A549 (cell line): Measurements from ENCODE around the gene CLEC1B. TPM values are rescaled to one million over a fixed set of nuclear protein-coding genes. Genes with fewer than 3 reads are reported as not detected.

Experiments used
- ATAC-seq, 2 experiments: fragments of 200-7000 bp in 1 of 2; fragments of >200 bp in 1 of 2; cut with Nextera tagmentation in 1 of 2; cut with Tn5 transposase in 1 of 2; 3 replicates each; pipeline versions ENCODE4 v1.8.0 to v1.9.1; 2018 to 2020; ENCODE audit warnings: mild to moderate bottlenecking in 1 of 2, moderate library complexity in 1 of 2
- CTCF ChIA-PET: fragments of 300-600 bp; sonication (Branson Sonifier 250); formaldehyde crosslinking; extraction: SDS; loops from one replicate; lab custom pipeline; 2021; ENCODE audit warnings: antibody characterized with exemption, inconsistent platforms; lab: Yijun Ruan, JAX
- POLR2A ChIA-PET: fragments of 350-600 bp; formaldehyde crosslinking; extraction: SDS; loops from one replicate; lab custom pipeline; 2021; ENCODE audit warnings: antibody characterized with exemption, inconsistent platforms; lab: Yijun Ruan, JAX
- DNase-seq, 2 experiments: peaks; one replicate each; pipeline versions ENCODE4 v3.0.0 to v3.0.0-alpha.2; 2011 to 2016; ENCODE audit warnings: low read depth in 1 of 2, low spot score in 1 of 2
- FAIRE-seq: peaks from 2 replicates; lab custom pipeline; 2011; peaks lifted over from hg19 to GRCh38; lab: Jason Lieb, UNC
- H3K27ac ChIP-seq, 2 experiments: fragments of >200 bp; sonication (Bioruptor Twin); formaldehyde crosslinking; 3 replicates each; pipeline ENCODE4 v1.5.1; 2016 to 2017
- H3K4me1 ChIP-seq: fragments of >200 bp; sonication (Bioruptor Twin); formaldehyde crosslinking; 3 replicates; pipeline ENCODE4 v1.6.1; 2016
- H3K4me2 ChIP-seq: fragments of >200 bp; sonication (Bioruptor Twin); formaldehyde crosslinking; 3 replicates; pipeline ENCODE4 v1.6.1; 2016
- H3K4me3 ChIP-seq: fragments of >200 bp; sonication (Bioruptor Twin); formaldehyde crosslinking; 3 replicates; pipeline ENCODE4 v1.5.1; 2016
- H3K9me3 ChIP-seq: fragments of >200 bp; sonication (Bioruptor Twin); formaldehyde crosslinking; 3 replicates; pipeline ENCODE4 v1.6.1; 2016
- ATOH8 ChIP-seq: fragments of 250-450 bp; sonication (Bioruptor Pico); IDR thresholded peaks from 2 replicates; pipeline ENCODE4 v1.5.0; 2020; ENCODE audit warnings: low read depth, mild to moderate bottlenecking, moderate library complexity
- BHLHE40 ChIP-seq: IDR thresholded peaks from 2 replicates; pipeline ENCODE4 v1.6.1; 2012; ENCODE audit warnings: low read depth, low read length, inconsistent platforms
- CEBPB ChIP-seq, 2 experiments: fragments of >200 bp in 1 of 2; sonication (Bioruptor Twin) in 1 of 2; formaldehyde crosslinking in 1 of 2; IDR thresholded peaks; 2 replicates each; pipeline ENCODE4 v1.6.1; 2012 to 2016
- CHD4 ChIP-seq: fragments of 200-600 bp; sonication (generic); IDR thresholded peaks from 2 replicates; pipeline ENCODE4 v1.6.1; 2016; ENCODE audit warnings: antibody characterized with exemption, mild to moderate bottlenecking, borderline replicate concordance
- EHF ChIP-seq: fragments of 250-450 bp; sonication (Bioruptor Pico); IDR thresholded peaks from 2 replicates; pipeline ENCODE4 v1.5.0; 2020; ENCODE audit warnings: mild to moderate bottlenecking
- FOSB ChIP-seq: fragments of 250-450 bp; sonication (Bioruptor Pico); IDR thresholded peaks from 2 replicates; pipeline ENCODE4 v1.5.0; 2020; ENCODE audit warnings: mild to moderate bottlenecking, moderate library complexity
- FOSL2 ChIP-seq, 2 experiments: fragments of 450-650 bp in 1 of 2; fragments of >200 bp in 1 of 2; sonication (Bioruptor Twin) in 1 of 2; formaldehyde crosslinking; IDR thresholded peaks; 2 replicates each; pipeline versions ENCODE4 v1.5.0 to v1.6.1; 2016 to 2020; ENCODE audit warnings: mild to moderate bottlenecking in 1 of 2, moderate library complexity in 1 of 2
- HOXA7 ChIP-seq: fragments of 250-450 bp; sonication (Bioruptor Pico); IDR thresholded peaks from 2 replicates; pipeline ENCODE4 v1.5.0; 2020; ENCODE audit warnings: mild to moderate bottlenecking, moderate library complexity
- HOXB5 ChIP-seq: fragments of 250-450 bp; sonication (Bioruptor Pico); IDR thresholded peaks from 2 replicates; pipeline ENCODE4 v1.5.0; 2020; ENCODE audit warnings: mild to moderate bottlenecking, moderate library complexity
- KDM1A ChIP-seq: fragments of 200-600 bp; sonication (generic); IDR thresholded peaks from 2 replicates; pipeline ENCODE4 v1.6.1; 2016; ENCODE audit warnings: low read depth, mild to moderate bottlenecking
- MAFK ChIP-seq: fragments of 450-650 bp; IDR thresholded peaks from 2 replicates; pipeline ENCODE4 v1.6.1; 2014; ENCODE audit not compliant: partially characterized antibody
- NFE2L2 ChIP-seq: fragments of 150-350 bp; conservative IDR thresholded peaks from 2 replicates; pipeline ENCODE4 v1.6.1; 2014; ENCODE audit warnings: low read length
- NPAS2 ChIP-seq: fragments of 250-450 bp; sonication (Bioruptor Pico); IDR thresholded peaks from 2 replicates; pipeline ENCODE4 v1.8.0; 2022; ENCODE audit warnings: mild to moderate bottlenecking, moderate library complexity, borderline replicate concordance
- NR3C1 ChIP-seq: fragments of >200 bp; sonication (Bioruptor Twin); formaldehyde crosslinking; IDR thresholded peaks from 3 replicates; pipeline ENCODE4 v1.6.1; 2017
- PHF8 ChIP-seq: fragments of 200-600 bp; sonication (generic); IDR thresholded peaks from 2 replicates; pipeline ENCODE4 v1.6.1; 2016; ENCODE audit warnings: low read depth, mild to moderate bottlenecking, antibody characterized with exemption, moderate library complexity, borderline replicate concordance
- POLR2A ChIP-seq: IDR thresholded peaks from 2 replicates; pipeline ENCODE4 v1.6.1; 2012; ENCODE audit warnings: mild to moderate bottlenecking, low read length
- POLR2AphosphoS2 ChIP-seq: conservative IDR thresholded peaks from 2 replicates; pipeline ENCODE4 v1.6.1; 2012; ENCODE audit warnings: low read length, improper control_type of control experiment, inconsistent platforms
- RCOR1 ChIP-seq: fragments of 150-350 bp; IDR thresholded peaks from 2 replicates; pipeline ENCODE4 v1.6.1; 2014; ENCODE audit warnings: antibody characterized with exemption, low read length, low read depth
- RFX5 ChIP-seq: fragments of 450-650 bp; IDR thresholded peaks from 2 replicates; pipeline ENCODE4 v1.7.1; 2014; ENCODE audit warnings: antibody characterized with exemption, mild to moderate bottlenecking, moderate library complexity
- RNF2 ChIP-seq: fragments of 200-600 bp; sonication (generic); IDR thresholded peaks from 2 replicates; pipeline ENCODE4 v1.6.1; 2016; ENCODE audit warnings: low read depth, mild to moderate bottlenecking, antibody characterized with exemption, moderate library complexity, borderline replicate concordance
- SMC3 ChIP-seq: fragments of >200 bp; sonication (Bioruptor Twin); formaldehyde crosslinking; IDR thresholded peaks from 3 replicates; pipeline ENCODE4 v1.6.1; 2018; ENCODE audit warnings: inconsistent platforms
- TFCP2L1 ChIP-seq: fragments of 250-450 bp; sonication (Bioruptor Pico); IDR thresholded peaks from 2 replicates; pipeline ENCODE4 v1.5.0; 2021; ENCODE audit warnings: mild to moderate bottlenecking
- TP53 ChIP-seq: fragments of 250-450 bp; sonication (Bioruptor Pico); IDR thresholded peaks from 2 replicates; pipeline ENCODE4 v1.5.0; 2021; ENCODE audit warnings: mild to moderate bottlenecking, moderate library complexity
- ZC3H11A ChIP-seq: fragments of 450-650 bp; IDR thresholded peaks from 2 replicates; pipeline ENCODE4 v1.6.1; 2014; ENCODE audit warnings: antibody characterized with exemption, mild to moderate bottlenecking
- ZNF302 ChIP-seq: fragments of 250-450 bp; sonication (Bioruptor Pico); IDR thresholded peaks from 2 replicates; pipeline ENCODE4 v1.9.0; 2021; ENCODE audit warnings: inconsistent platforms, mild to moderate bottlenecking, moderate library complexity
- WGBS: methylation state at CpG from one replicate; pipeline ENCODE4 v1.1.6; 2017; ENCODE audit errors: missing lambda C conversion rate; 5-methylcytosine and 5-hydroxymethylcytosine counted together
- polyA plus RNA-seq, 4 experiments: library from polyadenylated mRNA; depleted of rRNA in 3 of 4; stranded (reverse); fragments of >200 nt; fragmentation: RNase III in 1 of 4; extraction: RNeasy Plus Mini Kit Qiagen cat#74134 plus additional on column Dnase treatment in 1 of 4; gene quantifications; 2 replicates in 3 of 4; 3 replicates in 1 of 4; pipeline ENCODE4 v1.2.3, GENCODE V29; 2011 to 2017
- TF ChIP-seq, protein P1 (sequence below): IDR thresholded peaks from 2 replicates; pipeline ENCODE4 v1.6.1; 2012
- TF ChIP-seq, protein P2 (sequence below): fragments of >200 bp; sonication (Bioruptor Twin); formaldehyde crosslinking; IDR thresholded peaks from 2 replicates; pipeline ENCODE4 v1.6.1; 2016
- TF ChIP-seq, protein P3 (sequence below): fragments of >200 bp; sonication (Bioruptor Twin); formaldehyde crosslinking; IDR thresholded peaks from 3 replicates; pipeline ENCODE4 v1.6.1; 2016

CLEC1B gene
- polyA plus RNA-seq, 2 of the 4 experiments (the other 2 are of a cell fraction), result not detected

DNA sequence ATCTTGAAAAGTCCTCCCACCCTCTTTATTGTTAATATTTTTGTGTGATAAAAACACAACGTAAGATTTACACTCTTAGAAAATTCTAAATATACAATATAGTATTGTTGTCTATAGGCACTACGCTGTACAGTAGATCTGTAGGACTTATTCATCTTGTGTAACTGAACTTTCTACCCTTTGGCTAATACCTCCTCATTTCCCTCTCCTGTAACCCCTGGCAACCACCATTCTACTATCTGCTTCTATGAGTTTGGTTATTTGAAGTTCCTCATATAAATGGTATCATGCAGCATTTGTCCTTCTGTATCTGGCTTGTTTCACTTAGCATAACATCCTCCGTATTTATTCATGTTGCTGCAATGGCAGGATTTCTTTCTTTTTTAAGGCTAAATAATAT is 26.3 kb upstream of the CLEC1B start:
- peak; percentile 13 for FAIRE-seq
- Histone ChIP-seq H3K4me2 (no peak overlapping the region), H3K9me3 (no peaks in the 10 kb centered on the region), H3K27ac (no peak overlapping the region), H3K4me1 (no peaks in the 10 kb centered on the region), H3K4me3 (no peak overlapping the region)
- TF ChIP-seq HOXA7 (no peak), PHF8 (no peak), FOSB (no peak), CEBPB (IDR thresholded peaks at IDR 0.05) (no peak), BHLHE40 (no peak), NFE2L2 (no peak), ZC3H11A (no peak), ZNF302 (CRISPR knock-in tag) (no peak), RCOR1 (no peak), EHF (CRISPR knock-in tag) (no peak)
- TF ChIP-seq, protein P1, sequence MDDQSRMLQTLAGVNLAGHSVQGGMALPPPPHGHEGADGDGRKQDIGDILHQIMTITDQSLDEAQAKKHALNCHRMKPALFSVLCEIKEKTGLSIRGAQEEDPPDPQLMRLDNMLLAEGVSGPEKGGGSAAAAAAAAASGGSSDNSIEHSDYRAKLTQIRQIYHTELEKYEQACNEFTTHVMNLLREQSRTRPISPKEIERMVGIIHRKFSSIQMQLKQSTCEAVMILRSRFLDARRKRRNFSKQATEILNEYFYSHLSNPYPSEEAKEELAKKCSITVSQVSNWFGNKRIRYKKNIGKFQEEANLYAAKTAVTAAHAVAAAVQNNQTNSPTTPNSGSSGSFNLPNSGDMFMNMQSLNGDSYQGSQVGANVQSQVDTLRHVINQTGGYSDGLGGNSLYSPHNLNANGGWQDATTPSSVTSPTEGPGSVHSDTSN, result no peak
- POLR2A ChIA-PET, result no interaction called here
- DNase-seq, result no peak
- no peak for ATAC-seq
- WGBS, result 84% methylated on average over 3 of the region's 3 CpGs
- CTCF ChIA-PET, result interaction anchor here (1.1 kb wide), 1 partner anchor 115 kb away, joined by 3 read pairs; no protein-coding TSS in a partner anchor

DNA sequence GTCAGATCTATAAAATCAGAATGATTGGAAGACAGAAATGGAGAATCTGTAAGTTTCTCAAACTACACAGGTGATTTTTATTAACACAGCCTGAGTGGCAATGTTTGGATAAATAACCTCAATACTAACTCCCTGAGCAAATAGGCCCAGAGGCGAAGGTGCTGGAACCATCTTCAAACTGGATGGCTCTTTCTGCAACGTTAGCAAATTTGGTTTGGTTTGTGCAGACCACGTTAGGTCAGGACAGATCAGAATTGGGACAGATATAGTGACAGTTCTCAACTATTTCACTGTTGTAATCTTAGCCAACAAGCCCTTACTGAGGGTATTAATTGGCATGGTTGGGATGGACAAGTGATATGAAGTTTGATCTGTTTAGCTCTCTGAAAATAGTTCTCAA is 22.4 kb upstream of the CLEC1B start:
- POLR2A ChIA-PET, result no interaction called here
- H3K4me1 ChIP-seq, result peaks cover 7% of the 10 kb centered on the region; the same call in 2 of the 3 replicates
- H3K27ac ChIP-seq, result no peak overlapping the region
- no peak overlapping the region for H3K4me2 ChIP-seq
- no peak for DNase-seq
- H3K9me3 ChIP-seq, result no peaks in the 10 kb centered on the region
- TF ChIP-seq HOXB5 (CRISPR knock-in tag), result no peak
- peak; percentile 90 for TF ChIP-seq MAFK
- FAIRE-seq, result no peak
- ATAC-seq, result no peak
- WGBS, result 42% methylated on average over 3 of the region's 3 CpGs
- H3K4me3 ChIP-seq, result no peak overlapping the region
- CTCF ChIA-PET, result no interaction called here

- DNase-seq (no peak), ATAC-seq (no peak), FAIRE-seq (no peak)
- ChIA-PET POLR2A (no interaction called here), CTCF (interaction anchor here (1.6 kb wide), 1 partner anchor 122 kb away, joined by 4 read pairs; no protein-coding TSS in a partner anchor)
- H3K27ac ChIP-seq, result no peak overlapping the region
- H3K4me3 ChIP-seq, result no peak overlapping the region
- H3K4me2 ChIP-seq, result no peak overlapping the region
- 81% methylated on average over 5 of the region's 5 CpGs for WGBS
- TF ChIP-seq TFCP2L1 (CRISPR knock-in tag) (no peak), NR3C1 (no peak), RFX5 (no peak), RNF2 (no peak), FOSL2 (IDR thresholded peaks at IDR 0.05) (no peak), FOSL2 (CRISPR knock-in tag; IDR thresholded peaks at IDR 0.05) (no peak), ATOH8 (CRISPR knock-in tag) (no peak), POLR2AphosphoS2 (no peak), CHD4 (no peak), FOSB (no peak), TP53 (CRISPR knock-in tag) (no peak), POLR2A (no peak), SMC3 (no peak), KDM1A (no peak), NPAS2 (CRISPR knock-in tag) (no peak)
- TF ChIP-seq, protein P2, sequence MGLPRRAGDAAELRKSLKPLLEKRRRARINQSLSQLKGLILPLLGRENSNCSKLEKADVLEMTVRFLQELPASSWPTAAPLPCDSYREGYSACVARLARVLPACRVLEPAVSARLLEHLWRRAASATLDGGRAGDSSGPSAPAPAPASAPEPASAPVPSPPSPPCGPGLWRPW, result no peak
- TF ChIP-seq, protein P3, sequence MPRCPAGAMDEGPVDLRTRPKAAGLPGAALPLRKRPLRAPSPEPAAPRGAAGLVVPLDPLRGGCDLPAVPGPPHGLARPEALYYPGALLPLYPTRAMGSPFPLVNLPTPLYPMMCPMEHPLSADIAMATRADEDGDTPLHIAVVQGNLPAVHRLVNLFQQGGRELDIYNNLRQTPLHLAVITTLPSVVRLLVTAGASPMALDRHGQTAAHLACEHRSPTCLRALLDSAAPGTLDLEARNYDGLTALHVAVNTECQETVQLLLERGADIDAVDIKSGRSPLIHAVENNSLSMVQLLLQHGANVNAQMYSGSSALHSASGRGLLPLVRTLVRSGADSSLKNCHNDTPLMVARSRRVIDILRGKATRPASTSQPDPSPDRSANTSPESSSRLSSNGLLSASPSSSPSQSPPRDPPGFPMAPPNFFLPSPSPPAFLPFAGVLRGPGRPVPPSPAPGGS, result no peak
- H3K9me3 ChIP-seq, result no peaks in the 10 kb centered on the region
- peaks cover 7% of the 10 kb centered on the region; the same call in 2 of the 3 replicates for H3K4me1 ChIP-seq
Measured at GRCh38 chr12:10018386-10018785, 19.5 kb upstream of the CLEC1B start.
